ENCODE measurements around the gene DHRS12.

The DHRS12 gene

GRCh38 chr13:51805925-51806324 lies 2.0 kb upstream of the DHRS12 start:
- Histone ChIP-seq H3K36me3 (ENCODE audit: insufficient read depth, low read length) (no peaks in the 10 kb centered on the region), H3K4me3 (ENCODE audit: low read length) (no peak overlapping the region), H3K4me1 (ENCODE audit: insufficient read depth, low read length) (peaks cover 30% of the 10 kb centered on the region), H3K9me3 (ENCODE audit: insufficient read depth, low read depth, low read length) (no peaks in the 10 kb centered on the region), H3K9ac (ENCODE audit: low read depth, low read length) (no peak overlapping the region), H3K27ac (ENCODE audit: low read depth, low read length) (no peak overlapping the region), H3K27me3 (ENCODE audit: insufficient read depth, low read length) (no peaks in the 10 kb centered on the region)
- WGBS, result 81% methylated on average over 2 of the region's 2 CpGs

GRCh38 chr13:51805313-51805712 lies 1.4 kb upstream of the DHRS12 start:
- Histone ChIP-seq H3K9ac (ENCODE audit: low read depth, low read length) (no peak overlapping the region), H3K9me3 (ENCODE audit: insufficient read depth, low read depth, low read length) (no peaks in the 10 kb centered on the region), H3K27ac (ENCODE audit: low read depth, low read length) (no peak overlapping the region), H3K4me1 (ENCODE audit: insufficient read depth, low read length) (peaks cover 30% of the 10 kb centered on the region), H3K36me3 (ENCODE audit: insufficient read depth, low read length) (no peaks in the 10 kb centered on the region), H3K4me3 (ENCODE audit: low read length) (0 out of 2 replicates have a peak overlapping the region, but pooled peaks have one; percentile 88), H3K27me3 (ENCODE audit: insufficient read depth, low read length) (no peaks in the 10 kb centered on the region)
- WGBS, result 77% methylated on average over 3 of the region's 4 CpGs

GRCh38 chr13:51804295-51805172 lies 571 bp upstream of the DHRS12 start:
- Histone ChIP-seq H3K9me3 (ENCODE audit: insufficient read depth, low read depth, low read length) (no peaks in the 10 kb centered on the region), H3K4me3 (ENCODE audit: low read length) (peak overlapping the region; percentile 88), H3K4me1 (ENCODE audit: insufficient read depth, low read length) (peaks cover 38% of the 10 kb centered on the region), H3K9ac (ENCODE audit: low read depth, low read length) (peak overlapping the region; percentile 94), H3K27me3 (ENCODE audit: insufficient read depth, low read length) (no peaks in the 10 kb centered on the region), H3K27ac (ENCODE audit: low read depth, low read length) (peak overlapping the region; percentile 92), H3K36me3 (ENCODE audit: insufficient read depth, low read length) (no peaks in the 10 kb centered on the region)
- 30% methylated on average over 31 of the region's 31 CpGs for WGBS

- H3K9me3 ChIP-seq (ENCODE audit: insufficient read depth, low read depth, low read length), result no peaks in the 10 kb centered on the region
- peak overlapping the region; percentile 88 for H3K4me3 ChIP-seq (ENCODE audit: low read length)
- peak overlapping the region; percentile 94 for H3K9ac ChIP-seq (ENCODE audit: low read depth, low read length)
- no peaks in the 10 kb centered on the region for H3K27me3 ChIP-seq (ENCODE audit: insufficient read depth, low read length)
- H3K4me1 ChIP-seq (ENCODE audit: insufficient read depth, low read length), result peaks cover 40% of the 10 kb centered on the region
- no peaks in the 10 kb centered on the region for H3K36me3 ChIP-seq (ENCODE audit: insufficient read depth, low read length)
- 56% methylated on average over 9 of the region's 9 CpGs for WGBS
- peak overlapping the region; percentile 92 for H3K27ac ChIP-seq (ENCODE audit: low read depth, low read length)
Measured at GRCh38 chr13:51802631-51803418, 1.1 kb downstream of the DHRS12 start.

- H3K4me3 ChIP-seq (ENCODE audit: low read length), result no peak overlapping the region
- no peaks in the 10 kb centered on the region for H3K27me3 ChIP-seq (ENCODE audit: insufficient read depth, low read length)
- WGBS, result 73% methylated on average over 5 of the region's 7 CpGs
- no peak overlapping the region for H3K9ac ChIP-seq (ENCODE audit: low read depth, low read length)
- H3K9me3 ChIP-seq (ENCODE audit: insufficient read depth, low read depth, low read length), result no peaks in the 10 kb centered on the region
- peak overlapping the region; percentile 46; the same call in 1 of the 2 replicates for H3K27ac ChIP-seq (ENCODE audit: low read depth, low read length)
- H3K36me3 ChIP-seq (ENCODE audit: insufficient read depth, low read length), result no peaks in the 10 kb centered on the region
- H3K4me1 ChIP-seq (ENCODE audit: insufficient read depth, low read length), result peaks cover 40% of the 10 kb centered on the region
Measured at GRCh38 chr13:51801631-51802099, 2.3 kb downstream of the DHRS12 start.

- H3K27me3 ChIP-seq (ENCODE audit: insufficient read depth, low read length), result no peaks in the 10 kb centered on the region
- H3K36me3 ChIP-seq (ENCODE audit: insufficient read depth, low read length), result no peaks in the 10 kb centered on the region
- WGBS, result 91% methylated on average over 5 of the region's 5 CpGs
- no peak overlapping the region for H3K27ac ChIP-seq (ENCODE audit: low read depth, low read length)
- H3K4me1 ChIP-seq (ENCODE audit: insufficient read depth, low read length), result peaks cover 40% of the 10 kb centered on the region
- no peak overlapping the region for H3K4me3 ChIP-seq (ENCODE audit: low read length)
- no peak overlapping the region for H3K9ac ChIP-seq (ENCODE audit: low read depth, low read length)
- H3K9me3 ChIP-seq (ENCODE audit: insufficient read depth, low read depth, low read length), result no peaks in the 10 kb centered on the region
Measured at GRCh38 chr13:51800486-51800885, 3.5 kb downstream of the DHRS12 start.

GRCh38 chr13:51799261-51799660 lies 4.7 kb downstream of the DHRS12 start:
- Histone ChIP-seq H3K4me3 (ENCODE audit: low read length) (no peak overlapping the region), H3K9ac (ENCODE audit: low read depth, low read length) (no peak overlapping the region), H3K27ac (ENCODE audit: low read depth, low read length) (no peak overlapping the region), H3K36me3 (ENCODE audit: insufficient read depth, low read length) (no peaks in the 10 kb centered on the region), H3K4me1 (ENCODE audit: insufficient read depth, low read length) (peaks cover 29% of the 10 kb centered on the region), H3K27me3 (ENCODE audit: insufficient read depth, low read length) (no peaks in the 10 kb centered on the region), H3K9me3 (ENCODE audit: insufficient read depth, low read depth, low read length) (no peaks in the 10 kb centered on the region)
- WGBS, result 87% methylated on average over 12 of the region's 12 CpGs

GRCh38 chr13:51797664-51798488 lies 6.1 kb downstream of the DHRS12 start:
- Histone ChIP-seq H3K27me3 (ENCODE audit: insufficient read depth, low read length) (no peaks in the 10 kb centered on the region), H3K4me1 (ENCODE audit: insufficient read depth, low read length) (peaks cover 26% of the 10 kb centered on the region), H3K4me3 (ENCODE audit: low read length) (no peak overlapping the region), H3K9ac (ENCODE audit: low read depth, low read length) (no peak overlapping the region), H3K36me3 (ENCODE audit: insufficient read depth, low read length) (no peaks in the 10 kb centered on the region), H3K27ac (ENCODE audit: low read depth, low read length) (no peak overlapping the region), H3K9me3 (ENCODE audit: insufficient read depth, low read depth, low read length) (no peaks in the 10 kb centered on the region)
- WGBS, result 80% methylated on average over 12 of the region's 12 CpGs

GRCh38 chr13:51796546-51796945 lies 7.4 kb downstream of the DHRS12 start:
- WGBS, result 81% methylated on average over 7 of the region's 7 CpGs
- H3K9ac ChIP-seq (ENCODE audit: low read depth, low read length), result no peak overlapping the region
- H3K27ac ChIP-seq (ENCODE audit: low read depth, low read length), result no peak overlapping the region
- no peaks in the 10 kb centered on the region for H3K9me3 ChIP-seq (ENCODE audit: insufficient read depth, low read depth, low read length)
- H3K4me1 ChIP-seq (ENCODE audit: insufficient read depth, low read length), result peaks cover 14% of the 10 kb centered on the region
- H3K36me3 ChIP-seq (ENCODE audit: insufficient read depth, low read length), result no peaks in the 10 kb centered on the region
- no peaks in the 10 kb centered on the region for H3K27me3 ChIP-seq (ENCODE audit: insufficient read depth, low read length)
- no peak overlapping the region for H3K4me3 ChIP-seq (ENCODE audit: low read length)

GRCh38 chr13:51795419-51795818 lies 8.5 kb downstream of the DHRS12 start:
- Histone ChIP-seq H3K9ac (ENCODE audit: low read depth, low read length) (no peak overlapping the region), H3K4me3 (ENCODE audit: low read length) (no peak overlapping the region), H3K36me3 (ENCODE audit: insufficient read depth, low read length) (no peaks in the 10 kb centered on the region), H3K9me3 (ENCODE audit: insufficient read depth, low read depth, low read length) (no peaks in the 10 kb centered on the region), H3K27ac (ENCODE audit: low read depth, low read length) (no peak overlapping the region), H3K4me1 (ENCODE audit: insufficient read depth, low read length) (peaks cover 14% of the 10 kb centered on the region), H3K27me3 (ENCODE audit: insufficient read depth, low read length) (no peaks in the 10 kb centered on the region)
- 92% methylated on average over 2 of the region's 2 CpGs for WGBS

Data from HUES64 (cell line).